ENCODE measurements around the gene FFAR1. TPM values are rescaled to one million over a fixed set of nuclear protein-coding genes. Genes with fewer than 3 reads are reported as not detected.

Gene FFAR1
- total RNA-seq, 4 donors from 2014 or later = not detected

DNA sequence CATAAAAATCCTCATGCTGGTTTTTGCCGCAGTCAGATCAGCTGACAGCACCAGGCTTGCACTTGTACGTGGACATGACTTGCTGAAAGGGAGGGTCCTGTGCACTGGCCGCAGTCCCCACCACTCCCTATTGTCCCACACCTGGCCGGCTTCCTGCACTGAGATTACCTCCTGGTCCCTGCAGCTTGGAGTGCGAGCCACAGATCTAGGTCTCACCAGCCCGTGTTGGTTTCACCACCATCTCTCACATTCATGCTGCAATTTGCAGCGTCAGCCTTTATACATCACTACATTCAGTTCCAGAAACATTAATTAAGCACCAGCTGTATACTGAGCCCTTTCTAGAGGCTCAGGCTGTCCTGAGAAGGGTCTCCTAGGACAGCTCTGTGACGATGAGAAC lies 33.7 kb upstream of the FFAR1 start:
- no peak overlapping the region for H3K4me3 ChIP-seq
- 46 to 82% methylated on average over 2 to 7 of the region's 8 CpGs for WGBS, 2 donors (ENCODE audit: low coverage in 1 of 2)
- no peak for TF ChIP-seq EP300 (IDR thresholded peaks at IDR 0.05)
- no peak for TF ChIP-seq POLR2AphosphoS5 (IDR thresholded peaks at IDR 0.05)
- TF ChIP-seq, protein P1, sequence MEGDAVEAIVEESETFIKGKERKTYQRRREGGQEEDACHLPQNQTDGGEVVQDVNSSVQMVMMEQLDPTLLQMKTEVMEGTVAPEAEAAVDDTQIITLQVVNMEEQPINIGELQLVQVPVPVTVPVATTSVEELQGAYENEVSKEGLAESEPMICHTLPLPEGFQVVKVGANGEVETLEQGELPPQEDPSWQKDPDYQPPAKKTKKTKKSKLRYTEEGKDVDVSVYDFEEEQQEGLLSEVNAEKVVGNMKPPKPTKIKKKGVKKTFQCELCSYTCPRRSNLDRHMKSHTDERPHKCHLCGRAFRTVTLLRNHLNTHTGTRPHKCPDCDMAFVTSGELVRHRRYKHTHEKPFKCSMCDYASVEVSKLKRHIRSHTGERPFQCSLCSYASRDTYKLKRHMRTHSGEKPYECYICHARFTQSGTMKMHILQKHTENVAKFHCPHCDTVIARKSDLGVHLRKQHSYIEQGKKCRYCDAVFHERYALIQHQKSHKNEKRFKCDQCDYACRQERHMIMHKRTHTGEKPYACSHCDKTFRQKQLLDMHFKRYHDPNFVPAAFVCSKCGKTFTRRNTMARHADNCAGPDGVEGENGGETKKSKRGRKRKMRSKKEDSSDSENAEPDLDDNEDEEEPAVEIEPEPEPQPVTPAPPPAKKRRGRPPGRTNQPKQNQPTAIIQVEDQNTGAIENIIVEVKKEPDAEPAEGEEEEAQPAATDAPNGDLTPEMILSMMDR (IDR thresholded peaks at IDR 0.05) = no peak
- no peak for TF ChIP-seq POLR2A (IDR thresholded peaks at IDR 0.05)
- no peaks in the 10 kb centered on the region for H3K9me3 ChIP-seq
- ATAC-seq = no peak
- no peak overlapping the region for H3K27ac ChIP-seq
- H3K4me1 ChIP-seq = no peaks in the 10 kb centered on the region
- H3K27me3 ChIP-seq = peaks cover 49% of the 10 kb centered on the region
- H3K36me3 ChIP-seq = no peaks in the 10 kb centered on the region

DNA sequence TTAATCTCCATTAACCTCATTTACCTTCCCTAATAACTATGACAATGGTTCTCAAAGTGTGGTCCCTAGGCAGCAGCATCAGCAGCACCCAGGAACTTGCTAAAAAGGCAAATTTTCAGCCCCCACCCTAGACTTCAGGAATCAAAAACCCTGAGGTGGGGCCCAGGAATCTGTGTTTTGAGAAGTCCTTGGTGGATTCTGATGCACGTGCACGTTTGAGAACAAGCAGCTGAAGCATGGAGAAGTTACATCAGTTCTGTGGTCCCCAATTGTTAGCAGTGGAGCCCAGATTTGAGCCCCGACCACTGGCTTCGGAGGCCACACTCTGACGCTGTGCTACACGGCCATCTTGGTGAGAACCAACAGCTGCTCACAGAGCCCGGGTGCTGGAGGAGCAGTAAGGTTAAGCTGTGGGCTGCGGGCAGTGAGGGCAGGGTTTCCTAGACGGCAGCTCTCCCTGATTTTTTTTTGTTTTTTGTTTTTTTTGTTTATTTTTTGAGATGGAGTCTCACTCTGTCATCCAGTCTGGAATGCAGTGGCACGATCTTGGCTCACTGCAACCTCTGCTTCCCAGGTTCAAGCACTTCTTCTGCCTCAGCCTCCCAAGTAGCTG lies 32.7 kb upstream of the FFAR1 start:
- H3K9me3 ChIP-seq = no peaks in the 10 kb centered on the region
- 75 to 82% methylated on average over 7 to 8 of the region's 10 CpGs for WGBS, 2 donors (ENCODE audit: low coverage in 1 of 2)
- H3K27me3 ChIP-seq = peaks cover 43% of the 10 kb centered on the region

DNA sequence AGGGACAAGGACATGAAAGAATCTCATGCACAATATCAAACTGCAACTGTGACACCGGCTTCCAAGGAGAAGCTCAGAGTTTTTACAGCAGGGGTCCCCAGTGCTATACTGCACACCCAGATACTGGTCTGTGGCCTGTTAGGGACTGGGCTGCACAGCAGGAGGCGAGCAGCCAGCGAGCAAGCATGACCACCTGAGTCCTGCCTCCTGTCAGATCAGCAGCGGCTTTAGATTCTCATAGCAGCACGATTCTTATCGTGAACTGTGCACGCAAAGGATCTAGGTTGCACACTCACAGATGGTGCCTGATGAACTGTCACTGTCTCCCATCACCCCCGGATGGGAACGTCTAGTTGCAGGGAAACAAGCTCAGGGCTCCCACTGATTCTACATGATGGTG lies 31.8 kb upstream of the FFAR1 start:
- H3K27me3 ChIP-seq = peaks cover 40% of the 10 kb centered on the region

More for the DNA sequence above, 32.7 kb upstream of the FFAR1 start:
- H3K36me3 ChIP-seq = no peaks in the 10 kb centered on the region
- TF ChIP-seq POLR2A (IDR thresholded peaks at IDR 0.05) = no peak
- ATAC-seq = no peak
- no peaks in the 10 kb centered on the region for H3K4me1 ChIP-seq
- H3K4me3 ChIP-seq = no peak overlapping the region
- no peak overlapping the region for H3K27ac ChIP-seq

DNA sequence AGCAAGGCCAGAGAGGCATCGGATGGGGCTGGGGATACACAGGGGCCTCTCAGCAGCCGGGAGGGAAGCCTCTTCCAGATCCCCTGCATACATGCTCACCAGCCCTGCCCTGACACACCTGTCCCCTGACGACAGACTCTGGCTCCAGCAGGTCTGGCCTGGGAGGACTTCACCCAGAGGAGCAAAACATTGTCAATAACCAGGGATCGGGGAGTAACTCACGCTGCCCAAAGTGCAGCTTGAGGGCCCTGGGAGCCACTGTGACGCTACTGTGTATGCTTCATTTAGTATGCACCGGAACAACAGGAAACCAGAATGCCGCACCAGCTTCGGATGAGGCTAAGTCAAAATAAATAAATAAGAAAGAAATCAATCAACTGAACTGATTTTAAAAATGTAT lies 31.1 kb upstream of the FFAR1 start:
- TF ChIP-seq POLR2A (IDR thresholded peaks at IDR 0.05) (no peak), POLR2AphosphoS5 (IDR thresholded peaks at IDR 0.05) (no peak), EP300 (IDR thresholded peaks at IDR 0.05) (no peak)
- TF ChIP-seq, protein P1 (IDR thresholded peaks at IDR 0.05) = no peak
- no peaks in the 10 kb centered on the region for H3K36me3 ChIP-seq
- no peak overlapping the region for H3K27ac ChIP-seq
- H3K4me1 ChIP-seq = no peaks in the 10 kb centered on the region
- no peak overlapping the region for H3K4me3 ChIP-seq
- peaks cover 43% of the 10 kb centered on the region for H3K27me3 ChIP-seq
- no peaks in the 10 kb centered on the region for H3K9me3 ChIP-seq
- ATAC-seq = no peak
- WGBS, 2 donors (ENCODE audit: low coverage in 1 of 2) = 79 to 91% methylated on average over 3 to 4 of the region's 9 CpGs

More for the DNA sequence above, 31.8 kb upstream of the FFAR1 start:
- Histone ChIP-seq H3K4me1 (no peaks in the 10 kb centered on the region), H3K36me3 (no peaks in the 10 kb centered on the region), H3K9me3 (no peaks in the 10 kb centered on the region), H3K4me3 (no peak overlapping the region), H3K27ac (no peak overlapping the region)
- no peak for TF ChIP-seq POLR2A (IDR thresholded peaks at IDR 0.05)
- no CpG with 5 or more reads among the region's 9 CpGs for WGBS, 2 donors (ENCODE audit: low coverage in 1 of 2)
- ATAC-seq = no peak

DNA sequence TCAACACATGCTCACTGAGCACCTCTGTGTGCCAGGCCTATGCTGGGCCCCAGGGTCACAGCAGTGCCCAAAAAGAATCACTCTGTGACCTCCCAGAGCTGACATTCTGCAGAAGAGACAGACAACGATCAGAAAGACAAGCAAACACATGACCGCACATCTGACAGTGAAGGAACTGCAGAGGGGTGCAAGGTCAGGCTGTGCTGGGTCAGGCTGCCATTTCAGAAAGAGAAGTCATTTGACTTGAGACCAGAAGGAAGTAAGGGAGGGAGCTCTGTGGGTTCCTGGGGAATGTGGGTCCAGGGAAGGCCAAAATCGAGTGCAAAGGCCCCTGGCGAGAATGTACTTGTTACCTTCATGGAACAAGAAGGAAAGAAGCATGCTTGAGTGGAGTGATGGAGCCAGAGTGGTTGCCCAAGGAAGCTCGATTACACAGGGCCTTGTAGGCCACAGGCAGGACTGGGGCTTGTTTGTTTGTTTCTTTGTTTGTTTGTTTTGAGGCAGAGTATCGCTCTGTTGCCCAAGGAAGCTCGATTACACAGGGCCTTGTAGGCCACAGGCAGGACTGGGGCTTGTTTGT lies 30.1 kb upstream of the FFAR1 start:
- 82 to 100% methylated on average over 2 to 6 of the region's 7 CpGs for WGBS, 2 donors (ENCODE audit: low coverage in 1 of 2)
- peaks cover 34% of the 10 kb centered on the region for H3K27me3 ChIP-seq
- no peaks in the 10 kb centered on the region for H3K36me3 ChIP-seq
- H3K4me3 ChIP-seq = no peak overlapping the region
- H3K9me3 ChIP-seq = peaks cover 0 to 8% (median 0%) of the 10 kb centered on the region in 3 donors
- H3K27ac ChIP-seq = no peak overlapping the region
- TF ChIP-seq POLR2A (IDR thresholded peaks at IDR 0.05) = no peak
- TF ChIP-seq, protein P1 (IDR thresholded peaks at IDR 0.05) = no peak
- no peak for TF ChIP-seq EP300 (IDR thresholded peaks at IDR 0.05)
- TF ChIP-seq POLR2AphosphoS5 (IDR thresholded peaks at IDR 0.05) = no peak
- ATAC-seq = no peak
- no peaks in the 10 kb centered on the region for H3K4me1 ChIP-seq

All from gastroesophageal sphincter (tissue), 4 donors.